SK-N-MC (cell line): ENCODE data around the gene HOXA1.

Source experiments
- EZH2 ChIP-seq: fragments of 200-600 bp; sonication (generic); IDR thresholded peaks from one replicate; pipeline ENCODE4 v1.6.1; 2017; ENCODE audit warnings: antibody characterized with exemption
- POLR2AphosphoS5 ChIP-seq: IDR thresholded peaks from 2 replicates; pipeline ENCODE4 v1.6.1; 2012; ENCODE audit warnings: mild to moderate bottlenecking, low read depth, low read length, borderline replicate concordance

DNA sequence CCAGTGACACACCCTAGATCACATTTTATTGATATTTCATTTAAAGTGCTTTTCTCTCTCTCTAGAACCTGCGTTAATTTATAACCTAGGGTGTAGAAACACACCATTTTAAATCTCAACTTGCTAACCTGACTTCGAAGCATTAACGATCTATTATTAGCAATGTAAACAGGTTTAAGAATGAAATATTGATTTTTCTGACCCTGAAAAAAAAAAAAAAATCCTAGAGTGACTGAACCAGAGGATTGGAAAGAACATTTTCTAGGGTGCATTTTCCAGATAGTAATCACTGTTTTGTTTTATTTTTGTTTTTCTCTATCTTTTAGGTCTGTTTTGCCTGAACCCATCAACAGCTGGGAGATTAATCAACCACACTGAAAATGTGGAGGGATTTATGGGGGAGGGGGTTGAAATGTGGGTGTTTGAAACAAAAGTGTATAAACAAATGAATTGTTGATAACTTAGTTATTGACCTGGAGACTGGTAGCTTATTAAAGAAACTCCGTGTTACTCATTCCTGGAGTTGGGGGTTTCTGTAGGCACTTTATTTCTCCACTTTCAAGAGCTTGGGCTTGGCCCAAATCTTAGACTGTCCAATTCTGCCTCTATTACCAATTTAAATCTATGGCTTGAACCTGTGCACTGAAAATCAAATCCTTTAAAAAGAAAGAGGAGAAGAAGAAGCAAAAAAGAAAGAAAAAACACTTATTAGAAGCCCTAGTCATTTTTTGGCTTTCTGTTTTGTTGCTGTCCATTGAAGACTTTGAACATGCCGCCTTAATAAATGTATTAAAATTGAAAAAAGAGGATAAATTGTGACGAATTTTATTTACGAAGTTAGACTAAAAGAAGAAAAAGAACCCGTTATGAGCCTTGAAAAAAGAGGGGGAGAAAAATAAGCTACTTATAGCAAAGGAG is 3.9 kb upstream of the HOXA1 start:
- no peak for TF ChIP-seq EZH2
- TF ChIP-seq POLR2AphosphoS5 = no peak
